Memory B cell (primary cell): ENCODE measurements around the gene C1QTNF12.

Experiments
- ATAC-seq: fragments of 150-1000 bp; cut with Tn5 transposase; 2 replicates; pipeline ENCODE4 v1.10.0; 2021; ENCODE audit warnings: low read depth, mild to moderate bottlenecking, moderate library complexity
- DNase-seq, 2 donors: peaks; one replicate each; pipeline ENCODE4 v3.0.0; 2022; ENCODE audit warnings: low spot score in 2 of 2
- H3K27ac Mint-ChIP-seq: one replicate; pipeline ENCODE4 v1.8.0; 2022; ENCODE audit warnings: mild to moderate bottlenecking, moderate library complexity, mixed read lengths
- H3K27me3 Mint-ChIP-seq: one replicate; pipeline ENCODE4 v1.8.0; 2022; ENCODE audit warnings: mixed read lengths
- H3K36me3 Mint-ChIP-seq: one replicate; pipeline ENCODE4 v1.8.0; 2022; ENCODE audit warnings: mild to moderate bottlenecking, mixed read lengths
- H3K4me1 Mint-ChIP-seq: one replicate; pipeline ENCODE4 v1.8.0; 2022; ENCODE audit warnings: mixed read lengths
- H3K4me3 Mint-ChIP-seq: one replicate; pipeline ENCODE4 v1.8.0; 2022; ENCODE audit warnings: mild to moderate bottlenecking, moderate library complexity, mixed read lengths
- H3K9me3 Mint-ChIP-seq: one replicate; pipeline ENCODE4 v1.8.0; 2022; ENCODE audit warnings: mixed read lengths

Gene C1QTNF12

DNA sequence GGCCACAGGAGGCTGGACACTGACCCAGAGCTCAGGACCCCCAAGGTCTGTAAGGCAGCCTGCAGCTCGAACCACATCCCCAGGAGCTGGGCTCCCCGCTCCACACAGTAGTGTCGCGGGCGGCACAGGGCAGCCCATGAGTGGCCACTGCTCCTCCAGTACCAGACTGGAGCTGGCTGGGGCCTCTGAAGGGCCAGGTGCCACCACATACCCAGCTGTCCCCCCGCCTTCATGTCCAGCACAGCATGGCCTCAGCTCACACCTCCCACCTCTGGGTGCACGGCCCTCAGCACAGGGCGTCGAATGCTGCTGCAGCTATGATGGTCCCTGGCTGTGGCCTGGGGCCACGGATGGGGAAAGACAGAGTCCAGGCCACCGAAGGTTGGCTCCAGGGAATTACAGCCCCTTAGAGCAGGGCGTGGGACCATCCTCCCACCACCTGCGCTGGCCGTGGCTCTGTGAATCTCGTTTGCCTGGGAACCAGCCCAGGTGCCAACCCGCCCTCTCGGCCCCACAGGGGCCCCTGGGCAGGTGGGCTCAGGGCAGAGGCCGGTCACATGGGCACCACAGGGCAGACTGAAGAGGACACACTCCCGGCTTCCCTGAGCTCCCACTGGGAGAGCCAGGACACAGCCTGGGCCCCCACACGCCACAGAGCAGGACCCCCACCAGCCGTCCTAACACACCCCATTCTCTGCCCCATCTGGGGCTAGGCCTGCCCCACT, 30.5 kb downstream of the C1QTNF12 start:
- ATAC-seq (no peak), DNase-seq (no peak)
- Mint-ChIP-seq H3K27ac (peak overlapping the region; percentile 77), H3K4me1 (peaks cover 12% of the 10 kb centered on the region), H3K4me3 (no peak overlapping the region), H3K36me3 (peaks cover 12% of the 10 kb centered on the region), H3K9me3 (no peaks in the 10 kb centered on the region), H3K27me3 (no peaks in the 10 kb centered on the region)

DNA sequence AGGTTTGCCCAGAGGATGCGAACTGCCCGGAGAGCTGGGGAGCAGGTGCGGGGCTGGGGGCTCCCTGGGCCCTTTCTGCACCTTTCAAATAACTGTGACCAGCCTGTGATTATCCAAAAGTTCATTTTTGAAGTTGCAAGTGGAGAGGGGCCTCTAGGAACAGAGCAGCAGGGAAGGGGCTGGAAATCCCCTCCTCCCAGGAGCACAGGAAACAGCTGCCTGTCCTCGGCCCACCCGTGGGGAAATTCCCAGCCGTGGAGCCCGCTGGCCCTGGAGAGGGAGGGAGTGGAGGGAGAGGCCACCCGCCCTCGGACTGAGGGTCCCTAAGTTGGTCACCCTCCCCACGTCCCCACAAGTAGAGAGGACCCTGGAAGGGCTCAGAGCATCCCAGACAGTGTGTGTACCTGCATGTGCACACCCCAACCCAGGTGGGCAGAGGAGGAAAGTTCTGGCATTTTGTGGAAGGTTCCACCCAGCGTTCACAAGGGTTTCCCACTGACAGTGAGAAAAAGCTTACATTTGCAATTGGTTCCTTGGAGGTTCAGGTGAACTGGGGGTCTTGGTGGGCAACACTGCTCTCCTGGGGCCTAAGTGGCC, 31.3 kb downstream of the C1QTNF12 start:
- DNase-seq: no peak
- no peak overlapping the region for H3K27ac Mint-ChIP-seq
- peaks cover 9% of the 10 kb centered on the region for H3K36me3 Mint-ChIP-seq
- H3K4me3 Mint-ChIP-seq: no peak overlapping the region
- peak; percentile 19 for ATAC-seq
- H3K27me3 Mint-ChIP-seq: no peaks in the 10 kb centered on the region
- peaks cover 12% of the 10 kb centered on the region for H3K4me1 Mint-ChIP-seq
- no peaks in the 10 kb centered on the region for H3K9me3 Mint-ChIP-seq

DNA sequence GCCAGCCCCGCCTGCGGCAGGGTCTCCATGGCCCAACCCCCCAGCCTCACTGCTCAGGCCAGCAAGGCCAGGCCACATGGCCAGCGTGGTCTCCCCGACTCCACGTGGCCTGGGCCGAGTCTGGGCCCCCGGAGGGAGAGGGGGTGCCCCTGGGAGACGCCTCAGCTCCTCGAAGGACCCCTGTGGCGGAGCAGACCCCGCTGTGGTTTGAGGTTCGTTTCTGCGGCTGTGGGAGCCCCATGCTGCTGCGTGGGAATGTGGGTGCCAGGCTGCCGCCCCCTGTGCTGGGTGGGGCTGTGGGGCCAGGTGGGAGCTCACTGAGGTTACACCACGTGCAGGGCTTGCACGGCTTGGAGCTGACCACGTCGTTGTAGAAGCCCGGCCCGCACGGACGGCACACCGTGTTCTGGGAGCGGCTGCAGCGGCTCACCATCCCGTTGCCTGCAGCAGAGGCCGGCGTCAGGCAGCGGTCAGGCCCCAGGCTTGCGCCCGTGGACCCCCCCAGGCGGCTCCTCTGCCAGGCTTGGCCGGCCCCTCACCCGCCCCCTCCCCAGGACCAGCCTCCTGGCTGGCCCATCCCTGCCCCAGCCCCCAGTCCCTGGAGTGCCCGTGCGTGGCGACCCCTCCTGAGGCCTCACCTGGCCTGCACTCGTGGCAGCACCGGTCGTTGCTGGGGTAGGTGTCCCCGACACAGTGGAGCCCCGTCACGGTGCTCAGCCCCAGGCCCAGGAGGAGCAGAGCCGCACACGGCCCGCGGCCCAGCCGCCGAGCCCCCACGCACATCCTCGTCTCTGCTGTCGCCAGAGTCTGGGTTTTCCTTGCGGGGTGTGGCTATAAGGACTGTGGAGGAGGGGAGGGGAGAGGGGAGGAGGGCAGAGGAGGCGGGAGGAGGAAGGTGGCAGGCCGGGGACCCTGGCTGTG, 32.9 kb downstream of the C1QTNF12 start, which contains the start of gene TNFRSF4:
Gene TNFRSF4 (minus strand): TSS at position 809 of the 921 bp plus-strand sequence. CDS start 26 bp downstream, at position 783.
- Mint-ChIP-seq H3K4me1 (peaks cover 19% of the 10 kb centered on the region), H3K36me3 (peaks cover 5% of the 10 kb centered on the region), H3K9me3 (no peaks in the 10 kb centered on the region), H3K27me3 (peaks cover 2% of the 10 kb centered on the region), H3K27ac (peak within 1 kb of the TSS; percentile 35), H3K4me3 (peak within 1 kb of the TSS; percentile 41)
- DNase-seq (no peak), ATAC-seq (peak; percentile 25)

DNA sequence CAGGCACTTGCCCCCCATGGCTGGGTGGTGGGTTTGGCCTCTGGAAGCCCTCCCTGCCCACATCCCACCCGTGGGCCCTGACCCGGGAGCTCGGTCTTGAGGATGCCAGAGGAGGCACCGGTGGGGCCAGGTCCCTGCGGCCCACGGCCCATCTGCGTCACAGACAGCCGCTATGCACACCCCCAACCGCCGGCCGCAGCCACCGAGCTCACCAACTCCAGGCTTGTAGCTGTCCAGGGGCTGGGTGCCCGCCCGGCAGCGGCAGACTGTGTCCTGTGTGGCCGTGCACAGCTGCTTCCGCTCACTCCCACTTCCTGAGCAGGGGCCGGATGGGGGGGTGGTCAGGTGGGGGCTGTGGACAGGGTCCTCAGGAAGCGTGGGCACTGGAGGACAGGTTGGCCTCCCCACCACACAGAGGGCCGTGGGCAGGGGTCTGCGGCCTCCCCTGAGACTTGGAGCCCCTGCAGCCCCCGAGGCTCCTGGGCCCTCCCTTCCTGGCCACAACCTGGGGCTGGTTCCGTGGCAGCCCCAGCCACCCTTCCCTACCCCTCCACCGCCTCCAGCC, 33.7 kb downstream of the C1QTNF12 start:
- Mint-ChIP-seq H3K27ac (no peak overlapping the region), H3K27me3 (peaks cover 7% of the 10 kb centered on the region), H3K4me3 (no peak overlapping the region), H3K36me3 (peaks cover 2% of the 10 kb centered on the region), H3K9me3 (no peaks in the 10 kb centered on the region), H3K4me1 (peaks cover 26% of the 10 kb centered on the region)
- no peak for DNase-seq
- ATAC-seq: peak; percentile 14

DNA sequence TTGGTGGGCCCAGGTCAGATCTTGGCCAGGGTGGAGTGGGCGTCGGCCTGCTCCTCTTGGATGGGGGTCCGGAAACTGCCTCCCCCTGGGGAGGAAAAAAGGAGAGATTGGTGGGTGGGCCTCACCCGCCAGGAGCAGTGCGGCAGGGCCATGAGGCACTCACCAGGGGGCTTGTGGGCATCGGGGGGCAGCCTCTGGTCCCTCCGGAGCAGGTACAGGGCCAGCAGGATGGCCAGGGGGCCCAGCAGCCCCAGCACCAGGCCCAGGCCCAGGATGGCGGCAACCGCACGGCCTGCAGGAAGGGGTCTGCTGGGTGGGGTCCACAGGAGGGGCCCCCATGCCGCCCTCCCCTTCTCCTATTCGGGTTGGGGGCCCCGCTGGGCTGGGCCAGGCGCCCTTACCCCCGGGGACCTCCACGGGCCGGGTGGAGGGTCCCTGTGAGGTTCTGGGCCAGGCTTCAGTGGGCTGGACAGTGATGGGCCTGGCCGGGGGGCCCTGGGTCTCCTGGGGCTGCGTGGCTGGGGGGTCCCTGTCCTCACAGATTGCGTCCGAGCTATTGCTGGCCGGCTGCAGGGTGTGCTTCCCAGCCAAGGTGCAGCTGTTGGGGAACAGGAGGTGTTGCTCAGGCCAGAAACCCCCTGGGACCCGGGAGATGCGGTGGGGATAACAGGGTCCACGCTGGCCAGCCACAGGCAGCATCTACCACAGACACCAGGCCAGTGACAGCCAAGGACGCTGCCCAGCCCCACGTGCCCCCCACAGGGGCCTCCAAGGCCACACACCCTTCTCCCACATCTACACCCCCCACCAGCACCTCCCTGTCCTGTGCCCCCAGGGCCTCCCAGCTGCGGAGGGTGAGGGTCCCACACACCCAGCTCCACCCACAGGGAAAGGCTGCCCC, 34.7 kb downstream of the C1QTNF12 start:
- Mint-ChIP-seq H3K27me3 (peaks cover 7% of the 10 kb centered on the region), H3K9me3 (no peaks in the 10 kb centered on the region), H3K4me3 (no peak overlapping the region), H3K4me1 (peaks cover 27% of the 10 kb centered on the region), H3K36me3 (peaks cover 2% of the 10 kb centered on the region), H3K27ac (no peak overlapping the region)
- DNase-seq: no peak
- ATAC-seq: no peak

DNA sequence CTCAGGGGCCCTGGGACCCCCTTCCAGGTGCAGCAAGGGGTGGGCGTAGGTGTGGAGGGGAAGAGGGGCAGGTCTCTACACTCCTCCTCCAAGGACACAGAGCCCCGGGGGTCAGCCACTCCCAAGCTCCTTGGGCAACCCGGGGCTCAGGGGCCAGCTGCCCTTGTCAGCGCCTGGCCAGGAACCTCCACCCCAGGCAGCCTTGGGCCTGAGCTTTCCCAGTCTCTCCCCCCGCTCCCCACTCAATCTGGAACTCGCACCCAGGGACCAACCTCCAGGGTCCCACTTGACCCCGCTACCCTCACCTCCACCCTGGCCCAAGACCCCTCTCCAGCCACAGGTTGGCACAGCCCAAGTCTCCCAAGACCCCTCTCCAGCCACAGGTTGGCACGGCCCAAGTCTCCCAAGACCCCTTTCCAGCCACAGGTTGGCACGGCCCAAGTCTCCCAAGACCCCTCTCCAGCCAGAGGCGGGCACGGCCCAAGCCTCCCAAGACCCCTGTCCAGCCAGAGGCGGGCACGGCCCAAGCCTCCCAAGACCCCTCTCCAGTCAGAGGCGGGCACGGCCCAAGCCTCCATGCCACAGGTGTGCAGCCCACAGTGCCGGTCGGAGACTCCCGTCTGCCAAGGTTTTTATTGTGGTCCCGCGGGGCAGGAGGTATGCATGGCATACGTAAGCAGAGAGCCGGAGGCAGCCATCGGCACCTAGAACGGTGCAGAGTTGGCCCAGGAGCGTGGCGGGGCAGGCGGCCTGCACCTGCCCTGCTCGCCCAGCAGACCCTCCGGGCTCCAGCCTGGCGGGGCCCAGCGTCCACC, 35.6 kb downstream of the C1QTNF12 start:
- Mint-ChIP-seq H3K27me3 (peaks cover 7% of the 10 kb centered on the region), H3K36me3 (no peaks in the 10 kb centered on the region), H3K4me1 (peaks cover 29% of the 10 kb centered on the region), H3K4me3 (no peak overlapping the region), H3K9me3 (no peaks in the 10 kb centered on the region), H3K27ac (no peak overlapping the region)
- DNase-seq (no peak), ATAC-seq (no peak)

DNA sequence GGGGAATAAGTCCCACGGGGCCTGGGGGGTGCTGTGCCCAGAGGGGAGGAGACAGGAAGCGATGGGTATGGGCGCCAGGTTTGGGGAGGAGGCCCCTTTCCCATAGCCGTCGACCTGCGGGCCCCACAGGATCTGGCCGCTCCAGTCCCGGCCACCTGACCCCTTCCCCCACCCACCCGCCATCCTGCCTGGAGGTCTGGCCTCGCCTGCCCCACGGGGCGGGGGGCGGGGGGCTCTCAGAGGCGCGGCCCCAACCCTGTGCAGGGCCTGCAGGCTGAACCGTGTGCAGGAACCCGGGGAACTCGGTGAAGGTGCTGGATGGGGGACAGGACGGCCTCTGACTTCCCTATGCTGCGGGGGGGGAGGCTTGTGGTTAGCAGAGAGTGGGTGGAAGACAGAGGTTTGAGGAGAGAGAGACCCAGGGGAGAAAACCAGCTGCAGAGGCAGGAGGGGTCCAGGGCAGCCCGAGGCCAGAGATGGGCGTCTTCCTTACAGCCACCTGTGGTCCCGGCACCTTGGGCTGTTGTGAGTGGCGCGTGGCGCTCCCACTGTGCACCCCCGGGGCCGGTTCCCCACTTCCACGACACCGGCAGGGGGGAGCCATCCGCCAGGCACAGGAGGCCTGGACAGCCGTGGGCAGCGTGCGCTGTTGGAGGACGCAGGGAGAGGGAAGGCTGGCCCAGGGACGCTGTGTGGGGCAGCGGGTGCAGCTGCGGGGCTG, 37.6 kb downstream of the C1QTNF12 start:
- H3K36me3 Mint-ChIP-seq: no peaks in the 10 kb centered on the region
- peaks cover 23% of the 10 kb centered on the region for H3K4me1 Mint-ChIP-seq
- H3K9me3 Mint-ChIP-seq: no peaks in the 10 kb centered on the region
- ATAC-seq: peak; percentile 43
- peak overlapping the region; percentile 60 for H3K27ac Mint-ChIP-seq
- H3K27me3 Mint-ChIP-seq: peaks cover 7% of the 10 kb centered on the region
- H3K4me3 Mint-ChIP-seq: peak overlapping the region; percentile 75
- DNase-seq: no peak

DNA sequence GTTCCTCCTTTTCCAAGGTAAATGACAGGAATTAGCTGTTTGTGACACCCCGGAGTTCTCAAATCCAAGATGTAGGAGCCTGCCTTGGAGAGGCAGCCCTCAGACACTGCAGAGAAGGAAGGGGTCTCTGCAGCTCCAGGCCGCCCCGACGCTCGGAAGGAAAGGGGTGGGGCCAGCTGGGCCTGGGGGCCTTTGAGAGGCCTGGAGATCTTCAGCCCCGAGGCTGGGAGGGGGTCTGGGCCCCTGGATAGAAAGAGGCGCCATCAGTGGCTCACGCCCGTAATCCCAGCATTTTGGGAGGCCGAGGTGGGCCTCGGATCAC, 39.0 kb downstream of the C1QTNF12 start:
- ATAC-seq: no peak
- H3K27ac Mint-ChIP-seq: peak overlapping the region; percentile 60
- no peaks in the 10 kb centered on the region for H3K9me3 Mint-ChIP-seq
- H3K4me3 Mint-ChIP-seq: no peak overlapping the region
- H3K27me3 Mint-ChIP-seq: peaks cover 7% of the 10 kb centered on the region
- H3K36me3 Mint-ChIP-seq: no peaks in the 10 kb centered on the region
- DNase-seq: no peak
- H3K4me1 Mint-ChIP-seq: peaks cover 23% of the 10 kb centered on the region

DNA sequence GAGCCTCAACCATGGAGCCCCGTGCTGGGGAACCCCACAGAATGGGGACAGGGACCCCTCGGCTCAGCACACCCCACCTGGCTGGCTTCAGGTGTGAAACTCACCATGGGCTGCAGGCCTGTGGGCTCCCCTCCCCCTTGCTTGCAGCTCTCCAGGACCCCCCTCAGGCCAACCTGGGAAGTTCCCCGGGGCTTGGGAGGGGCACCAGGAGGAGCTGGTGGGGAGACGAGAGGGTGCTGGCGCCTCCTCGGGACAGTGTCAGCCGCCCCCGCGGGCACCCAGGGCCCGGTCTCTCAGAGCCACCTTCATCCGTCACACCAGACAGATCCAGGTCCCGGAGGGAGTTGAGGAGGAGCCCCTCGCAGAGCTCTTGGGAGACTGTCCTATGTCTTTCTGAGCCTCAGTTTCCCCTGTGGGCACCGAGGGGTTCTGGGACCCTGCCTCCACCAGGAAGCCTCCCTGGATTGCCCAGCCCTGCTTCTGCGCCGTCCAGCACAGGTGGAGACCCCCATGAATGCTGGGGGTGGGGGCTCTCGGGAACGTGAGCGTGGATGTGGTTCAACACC, 39.5 kb downstream of the C1QTNF12 start:
- Mint-ChIP-seq H3K27me3 (peaks cover 7% of the 10 kb centered on the region), H3K27ac (peak overlapping the region; percentile 47)

DNA sequence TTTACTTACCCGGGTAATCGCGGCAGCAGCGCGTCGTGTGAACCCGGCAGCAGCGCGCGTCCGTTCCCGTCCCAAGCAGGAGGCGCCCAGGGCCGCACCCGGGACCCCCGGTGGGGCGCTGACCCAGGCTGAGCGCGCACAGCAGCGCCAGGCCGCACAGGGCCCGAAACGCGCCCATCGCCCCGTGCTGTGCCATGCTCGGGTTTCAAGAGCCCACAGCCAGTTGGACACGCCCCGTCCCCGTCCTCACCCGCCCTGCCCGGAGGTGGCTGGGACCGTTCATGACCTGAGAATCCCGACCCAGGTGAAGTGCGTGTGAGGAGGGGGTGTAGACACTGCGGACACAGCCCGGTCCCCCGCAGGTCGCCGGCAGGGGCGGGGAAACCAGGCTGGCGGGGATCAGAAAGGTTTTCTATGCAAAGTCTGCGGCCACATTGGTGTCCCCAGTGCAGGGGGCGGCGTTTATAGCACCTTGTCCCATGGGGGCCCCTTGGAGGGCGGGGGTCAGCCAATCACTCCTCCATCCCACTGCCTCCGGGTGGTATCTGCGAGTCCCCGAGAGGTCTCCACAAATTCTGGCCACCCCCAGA, 40.1 kb downstream of the C1QTNF12 start, which contains the start of gene TNFRSF18:
Gene TNFRSF18 (minus strand): TSS at position 217 of the 590 bp plus-strand sequence. CDS start 21 bp downstream, at position 196.
- Mint-ChIP-seq H3K27ac (peak within 1 kb of the TSS; percentile 47), H3K4me3 (peak within 1 kb of the TSS; percentile 80), H3K4me1 (peaks cover 23% of the 10 kb centered on the region), H3K27me3 (peaks cover 7% of the 10 kb centered on the region), H3K9me3 (no peaks in the 10 kb centered on the region), H3K36me3 (no peaks in the 10 kb centered on the region)
- DNase-seq: peak in 1 of 2 donors; percentile 59
- ATAC-seq: peak; percentile 48

More for the DNA sequence above, 39.5 kb downstream of the C1QTNF12 start:
- peaks cover 23% of the 10 kb centered on the region for H3K4me1 Mint-ChIP-seq
- DNase-seq (no peak), ATAC-seq (peak; percentile 9)
- no peaks in the 10 kb centered on the region for H3K36me3 Mint-ChIP-seq
- peak overlapping the region; percentile 80 for H3K4me3 Mint-ChIP-seq
- no peaks in the 10 kb centered on the region for H3K9me3 Mint-ChIP-seq

DNA sequence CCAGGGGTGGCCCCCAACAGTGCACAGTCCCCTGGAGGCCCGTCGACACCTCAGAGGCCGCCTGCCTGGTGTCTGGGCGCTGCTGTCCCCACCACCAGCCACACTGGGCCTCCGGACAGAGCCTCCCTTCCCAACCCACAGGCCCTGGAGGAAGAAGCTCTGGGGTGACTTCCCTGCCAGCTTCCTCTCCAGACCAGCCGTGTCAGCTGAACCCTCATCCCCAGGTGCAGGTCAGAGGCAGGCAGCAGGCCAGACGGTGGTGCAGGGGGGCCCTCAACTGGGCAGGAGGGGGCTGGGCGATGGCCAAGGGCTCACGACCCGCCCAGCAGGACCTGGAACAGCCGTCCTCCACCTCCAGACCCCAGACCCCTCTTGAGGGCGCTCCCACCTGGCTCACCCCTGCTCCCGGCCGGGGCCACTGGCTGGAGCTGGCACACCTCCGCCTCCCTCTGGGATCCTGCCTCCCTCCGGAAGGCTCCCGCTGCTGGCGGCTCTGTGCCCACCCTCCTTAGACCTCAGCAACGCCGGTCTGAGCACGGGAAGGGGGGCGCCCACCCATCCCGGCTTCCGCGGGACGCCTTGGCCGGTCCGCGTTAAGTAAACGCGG, 40.6 kb downstream of the C1QTNF12 start:
- no peak overlapping the region for H3K27ac Mint-ChIP-seq
- ATAC-seq (no peak), DNase-seq (no peak)
- H3K9me3 Mint-ChIP-seq: no peaks in the 10 kb centered on the region
- H3K4me3 Mint-ChIP-seq: peak overlapping the region; percentile 80
- peaks cover 23% of the 10 kb centered on the region for H3K4me1 Mint-ChIP-seq
- no peaks in the 10 kb centered on the region for H3K36me3 Mint-ChIP-seq
- H3K27me3 Mint-ChIP-seq: peaks cover 7% of the 10 kb centered on the region
